ENCODE data around the gene C1QTNF12.
A peak's percentile ranks its signal among the peaks of the same experiment; 100 is the strongest.

The C1QTNF12 gene

GRCh38 chr1:1236176-1236763, 10.3 kb downstream of the C1QTNF12 start:
- no peak overlapping the region for H4K8ac ChIP-seq (ENCODE audit: low read length)
- H2BK120ac ChIP-seq (ENCODE audit: low read depth, low read length), result no peak overlapping the region
- H3K27ac ChIP-seq (ENCODE audit: low read length, poor library complexity, severe bottlenecking), result no peak overlapping the region
- no peak overlapping the region for H2BK5ac ChIP-seq (ENCODE audit: low read depth, low read length, poor library complexity, severe bottlenecking)
- no peak overlapping the region for H3K4me3 ChIP-seq (ENCODE audit: insufficient read depth in 1 of 2, low read depth in 1 of 2, low read length in 2 of 2)
- peaks cover 51% of the 10 kb centered on the region for H3K4me1 ChIP-seq (ENCODE audit: control insufficient read depth, insufficient read depth, low read depth, low read length)
- H2AFZ ChIP-seq (ENCODE audit: low read depth, low read length), result no peak overlapping the region
- H3K9me3 ChIP-seq (ENCODE audit: control insufficient read depth, low read length), result peaks cover 3% of the 10 kb centered on the region
- H3K36me3 ChIP-seq (ENCODE audit: control insufficient read depth in 1 of 2, insufficient read depth in 2 of 2, low read depth in 1 of 2, low read length in 2 of 2), result peaks cover 6 to 37% of the 10 kb centered on the region in 2 experiments
- H3K79me1 ChIP-seq (replicated peaks; ENCODE audit: low read length, poor library complexity, severe bottlenecking), result peaks cover 15% of the 10 kb centered on the region
- H4K91ac ChIP-seq (ENCODE audit: low read length), result peak overlapping the region; percentile 66
- DNase-seq, result no peak
- peaks cover 0 to 38% of the 10 kb centered on the region in 2 experiments for H3K27me3 ChIP-seq (ENCODE audit: control insufficient read depth in 1 of 2, insufficient read depth in 1 of 2, low read length in 2 of 2)
- H2BK15ac ChIP-seq (ENCODE audit: low read depth, poor library complexity, severe bottlenecking), result no peak overlapping the region
- no peak overlapping the region for H3K9ac ChIP-seq (ENCODE audit: low read length)
- no peak overlapping the region for H2AK5ac ChIP-seq (ENCODE audit: low read length, severe bottlenecking)
- no peak overlapping the region for H3K4me2 ChIP-seq (ENCODE audit: low read length, poor library complexity, severe bottlenecking)
- H3K4ac ChIP-seq (ENCODE audit: low read depth in 1 of 2, low read length in 2 of 2), result no peak overlapping the region
- H2BK12ac ChIP-seq (ENCODE audit: low read length in 2 of 2), result no peak overlapping the region
- 89% methylated on average over 22 of the region's 22 CpGs for whole genome bisulfite sequencing
- H3K18ac ChIP-seq (ENCODE audit: low read depth in 1 of 2, low read length in 2 of 2), result no peak overlapping the region
- no peak overlapping the region for H3K14ac ChIP-seq (ENCODE audit: low read length in 2 of 2)
- H3K23ac ChIP-seq (ENCODE audit: low read length in 2 of 2), result no peak overlapping the region

GRCh38 chr1:1235016-1235744, 11.3 kb downstream of the C1QTNF12 start:
- peaks cover 43% of the 10 kb centered on the region for H3K4me1 ChIP-seq (ENCODE audit: control insufficient read depth, insufficient read depth, low read depth, low read length)
- 95% methylated on average over 27 of the region's 27 CpGs for WGBS

GRCh38 chr1:1234180-1234808, 12.2 kb downstream of the C1QTNF12 start:
- Histone ChIP-seq H3K4me1 (ENCODE audit: control insufficient read depth, insufficient read depth, low read depth, low read length) (peaks cover 45% of the 10 kb centered on the region), H3K4me2 (ENCODE audit: low read length, poor library complexity, severe bottlenecking) (no peak overlapping the region), H3K23ac (ENCODE audit: low read length in 2 of 2) (no peak overlapping the region), H2AK5ac (ENCODE audit: low read length, severe bottlenecking) (no peak overlapping the region), H4K8ac (ENCODE audit: low read length) (no peak overlapping the region), H3K9ac (ENCODE audit: low read length) (no peak overlapping the region), H3K27me3 (ENCODE audit: control insufficient read depth in 1 of 2, insufficient read depth in 1 of 2, low read length in 2 of 2) (peaks cover 0 to 28% of the 10 kb centered on the region in 2 experiments), H2AFZ (ENCODE audit: low read depth, low read length) (no peak overlapping the region), H3K18ac (ENCODE audit: low read depth in 1 of 2, low read length in 2 of 2) (no peak overlapping the region), H2BK15ac (ENCODE audit: low read depth, poor library complexity, severe bottlenecking) (no peak overlapping the region), H3K4me3 (ENCODE audit: insufficient read depth in 1 of 2, low read depth in 1 of 2, low read length in 2 of 2) (no peak overlapping the region), H3K36me3 (ENCODE audit: control insufficient read depth in 1 of 2, insufficient read depth in 2 of 2, low read depth in 1 of 2, low read length in 2 of 2) (peaks cover 6 to 46% of the 10 kb centered on the region in 2 experiments), H3K27ac (ENCODE audit: low read length, poor library complexity, severe bottlenecking) (no peak overlapping the region), H4K91ac (ENCODE audit: low read length) (no peak overlapping the region), H3K79me1 (replicated peaks; ENCODE audit: low read length, poor library complexity, severe bottlenecking) (peaks cover 15% of the 10 kb centered on the region), H3K9me3 (ENCODE audit: control insufficient read depth, low read length) (peaks cover 3% of the 10 kb centered on the region), H3K4ac (ENCODE audit: low read depth in 1 of 2, low read length in 2 of 2) (no peak overlapping the region), H2BK5ac (ENCODE audit: low read depth, low read length, poor library complexity, severe bottlenecking) (no peak overlapping the region), H3K14ac (ENCODE audit: low read length in 2 of 2) (no peak overlapping the region), H2BK12ac (ENCODE audit: low read length in 2 of 2) (peak overlapping the region in 1 of 2 experiments; percentile 11), H2BK120ac (ENCODE audit: low read depth, low read length) (no peak overlapping the region)
- WGBS, result 97% methylated on average over 28 of the region's 28 CpGs
- DNase-seq, result no peak

More at GRCh38 chr1:1235016-1235744, 11.3 kb downstream of the C1QTNF12 start:
- no peak overlapping the region for H3K18ac ChIP-seq (ENCODE audit: low read depth in 1 of 2, low read length in 2 of 2)
- no peak overlapping the region for H2BK15ac ChIP-seq (ENCODE audit: low read depth, poor library complexity, severe bottlenecking)
- H4K8ac ChIP-seq (ENCODE audit: low read length), result no peak overlapping the region
- no peak overlapping the region for H3K27ac ChIP-seq (ENCODE audit: low read length, poor library complexity, severe bottlenecking)
- H2AK5ac ChIP-seq (ENCODE audit: low read length, severe bottlenecking), result no peak overlapping the region
- H3K23ac ChIP-seq (ENCODE audit: low read length in 2 of 2), result no peak overlapping the region
- peaks cover 3% of the 10 kb centered on the region for H3K9me3 ChIP-seq (ENCODE audit: control insufficient read depth, low read length)
- H3K27me3 ChIP-seq (ENCODE audit: control insufficient read depth in 1 of 2, insufficient read depth in 1 of 2, low read length in 2 of 2), result peaks cover 0 to 37% of the 10 kb centered on the region in 2 experiments
- H3K4me2 ChIP-seq (ENCODE audit: low read length, poor library complexity, severe bottlenecking), result no peak overlapping the region
- peaks cover 15% of the 10 kb centered on the region for H3K79me1 ChIP-seq (replicated peaks; ENCODE audit: low read length, poor library complexity, severe bottlenecking)
- DNase-seq, result no peak
- H3K4ac ChIP-seq (ENCODE audit: low read depth in 1 of 2, low read length in 2 of 2), result no peak overlapping the region
- H2BK12ac ChIP-seq (ENCODE audit: low read length in 2 of 2), result no peak overlapping the region
- H2AFZ ChIP-seq (ENCODE audit: low read depth, low read length), result no peak overlapping the region
- H4K91ac ChIP-seq (ENCODE audit: low read length), result no peak overlapping the region
- H2BK120ac ChIP-seq (ENCODE audit: low read depth, low read length), result no peak overlapping the region
- no peak overlapping the region for H3K9ac ChIP-seq (ENCODE audit: low read length)
- no peak overlapping the region for H2BK5ac ChIP-seq (ENCODE audit: low read depth, low read length, poor library complexity, severe bottlenecking)
- no peak overlapping the region for H3K14ac ChIP-seq (ENCODE audit: low read length in 2 of 2)
- H3K4me3 ChIP-seq (ENCODE audit: insufficient read depth in 1 of 2, low read depth in 1 of 2, low read length in 2 of 2), result no peak overlapping the region
- H3K36me3 ChIP-seq (ENCODE audit: control insufficient read depth in 1 of 2, insufficient read depth in 2 of 2, low read depth in 1 of 2, low read length in 2 of 2), result peaks cover 6 to 37% of the 10 kb centered on the region in 2 experiments

GRCh38 chr1:1233567-1233892, 13.0 kb downstream of the C1QTNF12 start:
- no peak overlapping the region for H3K4ac ChIP-seq (ENCODE audit: low read depth in 1 of 2, low read length in 2 of 2)
- peaks cover 11 to 51% of the 10 kb centered on the region in 2 experiments for H3K36me3 ChIP-seq (ENCODE audit: control insufficient read depth in 1 of 2, insufficient read depth in 2 of 2, low read depth in 1 of 2, low read length in 2 of 2)
- H2BK5ac ChIP-seq (ENCODE audit: low read depth, low read length, poor library complexity, severe bottlenecking), result no peak overlapping the region
- H2BK12ac ChIP-seq (ENCODE audit: low read length in 2 of 2), result no peak overlapping the region
- no peak overlapping the region for H4K91ac ChIP-seq (ENCODE audit: low read length)
- no peak overlapping the region for H3K18ac ChIP-seq (ENCODE audit: low read depth in 1 of 2, low read length in 2 of 2)
- no peak for DNase-seq
- peaks cover 0 to 20% of the 10 kb centered on the region in 2 experiments for H3K27me3 ChIP-seq (ENCODE audit: control insufficient read depth in 1 of 2, insufficient read depth in 1 of 2, low read length in 2 of 2)
- no peak overlapping the region for H3K4me2 ChIP-seq (ENCODE audit: low read length, poor library complexity, severe bottlenecking)
- no peak overlapping the region for H2AK5ac ChIP-seq (ENCODE audit: low read length, severe bottlenecking)
- H4K8ac ChIP-seq (ENCODE audit: low read length), result no peak overlapping the region
- no peak overlapping the region for H3K9ac ChIP-seq (ENCODE audit: low read length)
- no peak overlapping the region for H3K23ac ChIP-seq (ENCODE audit: low read length in 2 of 2)
- peaks cover 3% of the 10 kb centered on the region for H3K9me3 ChIP-seq (ENCODE audit: control insufficient read depth, low read length)
- no peak overlapping the region for H2AFZ ChIP-seq (ENCODE audit: low read depth, low read length)
- H3K4me1 ChIP-seq (ENCODE audit: control insufficient read depth, insufficient read depth, low read depth, low read length), result peaks cover 47% of the 10 kb centered on the region
- no peak overlapping the region for H3K4me3 ChIP-seq (ENCODE audit: insufficient read depth in 1 of 2, low read depth in 1 of 2, low read length in 2 of 2)
- H2BK15ac ChIP-seq (ENCODE audit: low read depth, poor library complexity, severe bottlenecking), result no peak overlapping the region
- H3K14ac ChIP-seq (ENCODE audit: low read length in 2 of 2), result no peak overlapping the region
- peaks cover 15% of the 10 kb centered on the region for H3K79me1 ChIP-seq (replicated peaks; ENCODE audit: low read length, poor library complexity, severe bottlenecking)
- H3K27ac ChIP-seq (ENCODE audit: low read length, poor library complexity, severe bottlenecking), result no peak overlapping the region
- WGBS, result 98% methylated on average over 15 of the region's 15 CpGs
- H2BK120ac ChIP-seq (ENCODE audit: low read depth, low read length), result no peak overlapping the region

All from mesenchymal stem cell (in vitro differentiated cells and primary cell).